Stimulated activated CD4-positive, alpha-beta T cell treated with anti-CD3 and anti-CD28 coated beads, Interleukin-15, amount 100 ng/mL, for 24 hours (primary cell): ENCODE measurements around the gene WDR35.
"Not testable (repeated sequence)": the region's sequence is repeated elsewhere in the genome, so short reads cannot be mapped to it uniquely, and the experiment has no call there.

Experiments used
- DNase-seq: peaks from one replicate; pipeline ENCODE4 v3.0.0-alpha.2; 2020

WDR35 gene

GRCh38 chr2:19933351-19933981 is 56.4 kb downstream of the WDR35 start:
- no peak for DNase-seq

- no peak for DNase-seq
Observed at GRCh38 chr2:19932928-19933327, 57.0 kb downstream of the WDR35 start.

DNA sequence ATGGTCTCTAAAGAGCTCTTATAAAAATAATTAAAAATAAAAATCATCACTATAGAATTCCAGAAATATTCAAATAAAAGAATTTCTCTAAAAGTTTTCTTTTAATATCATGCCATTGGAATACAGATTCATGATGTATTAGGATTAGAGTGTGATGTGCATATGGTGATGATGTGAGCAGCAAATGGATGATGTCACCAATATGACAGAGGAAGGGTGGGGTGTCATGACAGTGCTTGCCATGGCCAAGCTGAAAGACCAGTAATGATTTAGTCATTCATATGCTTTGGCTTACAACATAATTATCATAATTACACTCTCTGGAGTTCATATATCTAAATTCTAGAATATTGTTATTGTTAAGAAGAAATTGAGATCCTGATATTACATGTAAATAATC is 60.7 kb downstream of the WDR35 start:
- no peak for DNase-seq

DNA sequence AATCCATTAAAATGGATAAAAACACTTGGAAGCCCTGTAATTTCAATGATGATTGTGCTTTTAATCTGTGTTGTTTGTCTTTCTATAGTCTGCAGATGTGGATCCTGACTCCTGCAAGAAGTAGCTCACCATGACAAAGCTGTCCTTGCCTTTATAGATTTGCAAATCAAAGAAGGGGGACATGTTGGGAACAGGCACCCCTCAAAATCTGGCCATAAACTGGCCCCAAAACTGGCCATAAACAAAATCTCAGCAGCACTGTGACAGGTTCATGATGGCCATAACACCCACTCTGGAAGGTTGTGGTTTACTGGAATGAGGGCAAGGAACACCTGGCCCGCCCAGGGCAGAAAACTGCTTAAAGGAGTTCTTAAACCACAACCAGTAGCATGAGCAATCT is 62.1 kb downstream of the WDR35 start:
- not testable (repeated sequence) for DNase-seq

DNA sequence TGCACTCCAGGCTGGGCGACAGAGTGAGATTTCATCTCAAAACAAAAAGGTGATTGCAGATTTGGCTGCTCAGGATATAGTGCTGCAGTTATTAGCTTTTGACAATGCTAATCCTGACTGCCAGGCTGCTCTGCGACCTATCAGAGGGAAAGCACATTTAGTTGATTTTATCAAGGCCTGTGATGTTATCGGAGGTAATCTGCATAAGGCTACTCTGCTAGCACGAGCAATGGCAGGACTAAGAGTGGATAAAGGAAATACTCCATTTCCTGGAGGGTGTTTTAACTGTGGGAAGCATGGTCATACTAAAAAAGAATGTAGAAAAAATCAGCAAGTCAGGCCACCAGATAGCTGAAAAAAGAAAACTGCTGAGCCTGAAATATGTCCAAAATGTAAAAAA is 65.4 kb downstream of the WDR35 start:
- not testable (repeated sequence) for DNase-seq

GRCh38 chr2:19922188-19922587 is 67.7 kb downstream of the WDR35 start:
- not testable (repeated sequence) for DNase-seq

GRCh38 chr2:19916385-19916950 is 73.4 kb downstream of the WDR35 start:
- DNase-seq: no peak

DNA sequence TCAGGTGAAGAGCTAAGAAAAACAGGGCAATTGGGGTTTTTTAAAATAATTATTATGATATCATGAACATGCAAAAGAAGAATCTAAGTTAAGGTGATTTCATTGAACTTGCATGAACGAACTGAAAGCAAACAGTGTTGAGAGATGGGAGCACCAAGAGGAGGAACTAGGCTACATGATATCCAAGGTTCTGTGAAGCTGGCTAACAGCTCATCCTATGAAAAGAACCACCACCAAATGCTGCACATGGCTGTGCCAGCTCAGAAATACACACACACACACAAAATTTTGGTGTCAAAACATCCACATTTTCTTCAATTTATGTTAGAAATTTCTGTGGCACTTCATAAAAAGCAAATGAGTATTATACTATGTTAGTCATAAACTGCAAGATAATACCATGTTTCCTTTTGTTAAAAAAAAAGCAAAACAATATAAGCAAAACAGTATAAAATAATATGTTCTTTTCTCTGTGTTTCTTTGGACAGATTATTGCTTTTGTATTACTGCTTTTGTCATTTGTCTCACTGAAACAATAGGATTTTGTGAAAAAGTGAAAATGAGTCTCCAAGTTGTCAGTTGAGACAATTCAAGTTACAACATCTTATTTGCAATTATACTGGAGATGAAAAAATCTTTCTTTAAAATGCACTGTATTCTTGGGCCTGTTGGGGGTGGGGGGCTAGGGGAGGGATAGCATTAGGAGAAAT is 75.5 kb downstream of the WDR35 start:
- DNase-seq: no peak

- no peak for DNase-seq
Observed at GRCh38 chr2:19911808-19912509, 77.9 kb downstream of the WDR35 start.

DNA sequence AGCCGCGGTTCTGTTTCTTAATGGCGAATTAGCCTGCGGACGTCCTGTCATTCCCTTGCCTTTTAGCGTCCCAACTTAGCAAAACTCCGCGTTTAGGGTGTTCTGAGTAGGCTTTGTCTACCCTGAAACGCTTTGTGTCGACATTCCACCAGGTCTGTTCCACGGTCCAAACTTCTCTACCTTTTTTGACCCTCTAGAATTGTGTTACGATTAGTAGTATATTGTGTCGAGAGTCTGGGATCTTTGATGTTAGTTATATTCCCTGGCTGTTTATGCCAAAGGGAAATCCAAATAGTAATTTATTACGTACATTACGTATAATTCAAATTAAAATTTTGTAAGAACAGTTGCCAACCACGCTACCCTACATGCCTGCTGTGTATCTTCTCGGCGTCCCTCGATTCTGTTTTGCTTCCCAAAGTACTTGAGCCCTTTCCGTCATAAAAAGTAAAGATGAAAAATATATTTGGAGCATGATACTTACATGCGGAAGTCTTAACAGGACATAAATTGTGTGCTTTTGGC is 87.6 kb downstream of the WDR35 start:
- no peak for DNase-seq

- DNase-seq: peak; percentile 93
Observed at GRCh38 chr2:19901442-19902215, 88.3 kb downstream of the WDR35 start, which contains the start of gene TTC32. Gene TTC32, minus strand, starts transcription at chr2:19901983. Its CDS starts 129 bp downstream, at chr2:19901854.

DNA sequence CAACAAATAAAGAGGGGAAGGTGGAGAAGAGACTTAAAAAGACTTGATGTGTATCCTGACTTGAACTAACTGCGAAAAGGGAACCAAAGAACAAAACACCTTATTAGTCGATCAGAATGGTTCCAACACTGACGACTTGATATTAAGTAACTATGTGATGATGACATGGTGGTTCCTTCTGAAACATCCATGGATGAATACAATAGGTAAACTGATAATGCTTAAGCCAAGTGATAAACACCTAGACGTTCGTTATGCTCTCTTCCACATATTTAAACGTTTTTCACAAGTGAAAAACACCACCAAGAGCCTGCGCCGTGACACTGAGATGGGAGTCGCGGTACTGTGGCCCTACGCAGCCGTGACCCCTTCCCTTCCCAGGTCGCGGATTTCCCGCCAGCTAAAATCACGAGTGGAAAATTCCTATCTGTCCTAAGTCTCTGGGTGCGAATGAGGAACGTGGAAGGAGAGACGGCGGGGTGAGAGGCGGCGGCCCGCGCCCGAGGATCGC is 88.9 kb downstream of the WDR35 start:
- no peak for DNase-seq

GRCh38 chr2:19899985-19900930 is 89.6 kb downstream of the WDR35 start:
- peak; percentile 21 for DNase-seq

DNA sequence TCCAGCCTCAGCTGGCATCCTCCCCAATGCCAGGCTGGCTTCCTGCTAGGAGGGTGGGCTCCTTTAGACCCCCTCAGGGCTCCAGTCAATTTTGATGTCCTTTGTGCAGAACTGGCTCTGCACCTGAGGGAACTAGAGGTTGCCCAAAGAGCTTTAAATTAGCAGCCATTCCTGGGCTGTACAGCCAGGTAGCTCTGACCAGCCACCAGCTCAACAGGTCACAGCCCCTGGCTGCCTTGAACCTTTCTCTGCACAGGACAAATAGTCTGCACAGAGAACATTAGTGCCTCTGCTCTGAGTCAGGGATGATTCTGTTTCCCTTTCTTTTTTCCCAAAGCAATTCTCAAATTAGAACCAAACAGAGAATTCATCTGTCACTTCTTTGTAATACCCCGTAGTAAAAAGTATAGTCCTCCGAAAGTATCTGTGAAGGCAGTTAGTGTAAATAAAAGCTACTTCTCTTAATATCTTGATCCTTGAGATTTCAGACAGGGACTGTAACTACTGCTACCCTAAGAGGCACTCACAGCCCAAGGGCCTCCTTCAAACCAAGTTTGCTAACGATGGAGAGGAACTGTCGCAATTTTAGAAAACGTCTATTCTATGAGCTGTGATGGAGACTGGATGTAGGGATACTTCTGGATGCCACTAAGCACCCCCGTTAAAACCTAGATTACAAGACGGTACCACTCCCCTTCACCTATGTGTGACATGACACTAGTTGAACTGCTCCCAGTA is 91.1 kb downstream of the WDR35 start:
- DNase-seq: no peak

DNA sequence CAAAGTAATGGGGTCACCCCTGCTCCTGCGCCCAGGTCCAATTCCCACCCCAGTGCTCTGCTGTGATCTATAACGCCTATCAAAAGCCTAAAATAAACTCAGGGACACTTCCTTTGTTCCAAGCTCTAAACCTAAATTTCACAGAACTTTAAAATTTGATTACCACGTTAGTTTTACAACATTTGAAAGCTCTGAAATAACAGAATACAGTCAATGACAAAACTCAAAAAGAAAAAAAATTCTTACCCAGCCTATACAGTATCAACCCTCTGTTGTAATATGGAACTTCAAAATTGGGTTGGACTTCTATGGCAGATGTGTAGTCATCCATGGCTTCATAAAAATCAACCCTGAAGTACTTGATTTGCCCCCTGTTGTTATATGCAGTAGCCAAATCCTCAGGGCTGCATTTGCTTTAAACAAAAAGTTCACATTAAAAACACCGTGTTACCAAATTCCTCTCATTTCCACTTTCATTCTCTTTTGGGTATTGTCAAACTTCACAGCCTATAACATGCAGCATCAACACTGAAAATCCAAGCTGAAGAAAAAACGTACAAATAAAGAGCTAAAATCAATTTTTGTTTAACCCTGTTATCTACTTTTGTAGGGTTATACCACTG is 92.2 kb downstream of the WDR35 start:
- no peak for DNase-seq

GRCh38 chr2:19895535-19895934 is 94.4 kb downstream of the WDR35 start:
- no peak for DNase-seq

DNA sequence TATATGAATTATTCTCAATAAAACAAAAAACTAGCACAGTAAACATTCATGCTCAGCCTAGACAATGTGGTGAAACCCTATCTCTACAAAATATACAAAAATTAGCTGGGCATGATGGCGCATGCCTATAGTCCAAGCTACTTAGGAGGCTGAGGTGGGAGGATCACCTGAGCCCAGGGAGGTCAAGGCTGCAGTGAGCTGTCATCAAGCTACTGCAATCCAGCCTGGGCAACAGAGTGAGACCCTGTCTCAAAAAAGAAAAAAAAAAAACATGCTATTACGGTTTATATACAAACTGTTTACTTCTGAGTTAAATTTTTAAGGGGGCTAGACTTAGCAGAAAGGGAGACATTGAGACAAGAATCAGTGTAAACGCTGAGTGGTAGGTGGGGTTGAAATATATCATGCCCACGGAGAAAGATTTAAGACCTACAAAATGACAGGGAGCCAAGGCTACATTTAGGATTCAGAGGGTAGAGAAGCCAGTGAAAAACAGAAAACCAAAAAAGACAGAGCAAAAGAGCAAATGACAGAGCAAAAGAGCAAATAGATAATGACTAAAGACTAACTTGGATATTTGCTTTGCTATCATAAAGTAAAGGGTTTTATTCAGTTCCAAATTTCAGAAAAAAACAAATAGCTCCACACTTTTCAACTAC is 95.6 kb downstream of the WDR35 start:
- no peak for DNase-seq

GRCh38 chr2:19893520-19894133 is 96.3 kb downstream of the WDR35 start:
- DNase-seq: no peak

- DNase-seq: not testable (repeated sequence)
Observed at GRCh38 chr2:19891971-19892370, 97.9 kb downstream of the WDR35 start.
